ENCODE measurements around the gene MROH2A.
"Not testable (repeated sequence)": the region's sequence is repeated elsewhere in the genome, so short reads cannot be mapped to it uniquely, and the experiment has no call there.

MROH2A gene

GRCh38 chr2:233857511-233858141 is 79.5 kb downstream of the MROH2A start:
- DNase-seq = peak; percentile 77

GRCh38 chr2:233858331-233858730 is 80.2 kb downstream of the MROH2A start:
- no peak for DNase-seq

- no peak for DNase-seq
These were observed 84.2 kb downstream of the MROH2A start for GRCh38 chr2:233862261-233862768.

DNA sequence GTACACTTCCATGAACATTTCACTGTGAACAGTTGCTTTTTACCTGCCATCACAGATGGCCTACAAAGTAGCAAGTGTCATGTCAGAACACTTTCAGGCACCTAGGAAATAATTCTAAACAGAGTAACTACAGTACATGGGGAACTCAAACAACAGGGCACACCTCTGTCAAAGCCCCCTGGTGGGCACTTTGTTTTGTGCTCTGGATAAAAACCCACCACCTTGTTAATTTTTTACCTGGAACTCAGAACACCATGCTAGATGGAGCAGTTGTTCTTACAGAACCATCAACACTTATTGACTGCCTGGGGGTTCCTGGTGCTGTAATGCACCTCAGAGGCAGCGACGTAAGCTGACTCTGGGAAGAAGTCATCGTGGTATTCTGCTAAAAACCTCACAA is 87.7 kb downstream of the MROH2A start:
- no peak for DNase-seq

- no peak for DNase-seq
These were observed 88.3 kb downstream of the MROH2A start for GRCh38 chr2:233866479-233866878.

- peak; percentile 83 for DNase-seq
These were observed 89.9 kb downstream of the MROH2A start, which contains the start of gene MSL3B for GRCh38 chr2:233867993-233868532. Gene MSL3B, minus strand, starts transcription at chr2:233868386.

- DNase-seq = no peak
These were observed 93.3 kb downstream of the MROH2A start for GRCh38 chr2:233871432-233871831.

DNA sequence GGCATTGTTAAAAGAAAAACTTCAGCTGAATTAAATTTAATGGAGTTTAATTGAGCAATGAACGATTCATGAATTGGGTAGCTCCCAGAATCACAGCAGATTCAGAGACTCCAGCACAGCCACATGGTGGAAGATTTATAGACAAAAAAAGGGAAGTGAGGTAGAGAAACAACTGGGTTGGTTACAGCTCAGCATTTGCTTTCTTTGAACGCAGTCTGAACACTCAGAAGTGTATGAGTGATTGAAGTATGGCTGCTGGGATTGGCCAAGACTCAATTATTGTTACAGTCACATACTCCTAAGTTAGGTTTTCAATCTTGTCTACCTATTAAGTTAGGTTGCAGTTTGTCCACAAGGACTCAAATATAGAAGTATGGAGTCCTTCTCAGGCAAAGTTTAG is 94.0 kb downstream of the MROH2A start:
- not testable (repeated sequence) for DNase-seq

GRCh38 chr2:233882353-233882752 is 104.2 kb downstream of the MROH2A start:
- no peak for DNase-seq
